SK-N-SH treated with all-trans-retinoic acid at 6 μM for 48 hours (cell line): ENCODE measurements around the gene LRRC4C.

ENCODE experiments used
- ISL1 ChIP-seq: fragments of 250-450 bp; sonication (Bioruptor Pico); IDR thresholded peaks from 2 replicates; pipeline ENCODE4 v2.1.2; 2022; ENCODE audit warnings: mild to moderate bottlenecking, moderate library complexity
- PPARA ChIP-seq: fragments of 250-450 bp; sonication (Bioruptor Pico); IDR thresholded peaks from 2 replicates; pipeline ENCODE4 v1.5.0; 2020; ENCODE audit warnings: mild to moderate bottlenecking, borderline replicate concordance

- TF ChIP-seq PPARA (CRISPR knock-in tag) (no peak), ISL1 (CRISPR knock-in tag) (no peak)
These were observed 915.3 kb downstream of the LRRC4C start for GRCh38 chr11:40544162-40544561.
